GM18526 (cell line): ENCODE results near the gene CREBZF.

Source experiments
- POLR2A ChIP-seq: IDR thresholded peaks from 3 replicates; pipeline ENCODE4 v1.6.1; 2011; ENCODE audit not compliant: insufficient read length; ENCODE audit errors: extremely low read depth

CREBZF gene

DNA sequence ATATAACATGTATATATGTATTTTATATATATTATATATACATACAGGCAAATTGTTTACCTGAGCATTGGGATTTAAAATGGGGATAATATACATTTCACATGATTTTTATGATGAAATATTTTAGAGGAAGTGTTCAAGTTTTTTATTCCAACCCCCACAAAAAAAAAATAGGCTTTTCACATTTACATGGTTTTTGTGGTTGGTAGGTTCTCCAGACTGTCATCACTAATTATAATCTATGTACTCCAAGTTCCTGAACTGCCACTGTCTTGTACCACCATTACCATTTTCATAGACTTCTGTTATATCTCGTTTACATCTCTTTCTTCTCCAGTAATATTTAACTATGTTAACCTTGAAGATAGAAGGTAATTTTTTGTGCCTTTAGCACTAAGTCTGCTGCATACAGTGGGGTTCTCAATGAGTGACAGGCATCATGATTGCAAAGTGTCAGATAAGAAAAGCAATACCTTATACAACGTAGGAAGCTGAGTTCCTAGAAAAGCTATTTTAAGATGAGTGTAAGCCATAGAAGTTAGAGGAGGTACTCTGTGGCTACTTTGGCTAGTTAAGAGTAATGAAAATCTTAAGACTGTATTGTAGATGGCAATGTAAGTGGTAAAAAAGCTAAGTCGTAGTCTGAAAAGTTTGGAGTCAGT is 12.0 kb downstream of the CREBZF start:
- no peak for TF ChIP-seq POLR2A

GRCh38 chr11:85651118-85651517 is 13.8 kb downstream of the CREBZF start:
- TF ChIP-seq POLR2A: no peak

- TF ChIP-seq POLR2A: peak; percentile 94
Measured at GRCh38 chr11:85647604-85648299, 17.2 kb downstream of the CREBZF start, which contains the start of gene TMEM126A. TSS of gene TMEM126A (plus strand) at chr11:85647967. CDS start at chr11:85650256, 2,289 bp downstream.

- no peak for TF ChIP-seq POLR2A
Measured at GRCh38 chr11:85647078-85647477, 17.9 kb downstream of the CREBZF start.

DNA sequence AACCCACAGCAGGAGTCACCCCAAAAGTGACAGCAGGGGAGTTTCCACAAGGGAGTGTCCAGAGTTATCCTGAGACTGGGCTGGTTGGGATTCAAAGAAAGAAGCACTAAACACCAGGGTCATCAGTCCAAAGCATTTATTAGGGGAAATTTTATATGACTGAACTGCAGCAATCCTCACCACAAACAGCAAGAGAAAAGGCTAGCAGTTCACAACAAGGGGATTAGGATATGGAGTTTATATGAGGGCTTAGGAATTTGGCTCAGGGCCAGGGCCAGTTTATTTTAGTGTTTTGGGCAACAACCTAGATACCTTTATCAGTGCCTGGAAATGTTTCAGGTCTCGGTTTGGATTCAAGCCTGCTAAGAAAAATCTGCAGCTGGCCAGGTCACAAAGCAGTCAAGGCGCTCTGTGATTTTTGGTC is 21.7 kb downstream of the CREBZF start:
- TF ChIP-seq POLR2A: no peak

- no peak for TF ChIP-seq POLR2A
Measured at GRCh38 chr11:85634747-85635146, 30.2 kb downstream of the CREBZF start.

DNA sequence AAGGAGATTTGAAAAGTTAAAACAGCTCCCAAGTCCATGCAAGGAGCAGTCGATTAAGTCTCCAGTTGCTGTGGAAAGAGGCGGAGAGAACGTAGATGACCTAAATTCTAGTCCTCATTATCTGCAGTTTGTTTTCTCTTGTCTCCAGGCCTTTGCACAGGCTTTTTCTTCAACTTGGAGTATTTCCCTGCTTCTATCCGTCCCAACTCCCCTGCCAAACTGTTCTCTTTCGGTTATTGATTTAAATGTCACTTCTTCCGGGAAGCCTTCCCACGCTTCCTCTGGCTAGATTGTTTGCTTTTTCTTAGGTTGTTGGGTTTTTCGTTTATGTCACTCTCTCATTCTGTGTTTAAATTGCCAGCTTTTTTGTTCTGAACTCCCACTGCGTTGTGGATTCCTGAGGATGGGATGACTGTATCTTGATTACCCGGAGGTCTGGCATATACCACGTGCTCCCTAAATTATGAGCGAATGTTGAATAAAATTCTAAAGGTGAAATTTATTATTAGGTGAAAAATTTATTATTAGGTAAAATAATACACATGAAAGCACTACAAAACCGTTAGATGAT is 36.1 kb downstream of the CREBZF start:
- TF ChIP-seq POLR2A: no peak

DNA sequence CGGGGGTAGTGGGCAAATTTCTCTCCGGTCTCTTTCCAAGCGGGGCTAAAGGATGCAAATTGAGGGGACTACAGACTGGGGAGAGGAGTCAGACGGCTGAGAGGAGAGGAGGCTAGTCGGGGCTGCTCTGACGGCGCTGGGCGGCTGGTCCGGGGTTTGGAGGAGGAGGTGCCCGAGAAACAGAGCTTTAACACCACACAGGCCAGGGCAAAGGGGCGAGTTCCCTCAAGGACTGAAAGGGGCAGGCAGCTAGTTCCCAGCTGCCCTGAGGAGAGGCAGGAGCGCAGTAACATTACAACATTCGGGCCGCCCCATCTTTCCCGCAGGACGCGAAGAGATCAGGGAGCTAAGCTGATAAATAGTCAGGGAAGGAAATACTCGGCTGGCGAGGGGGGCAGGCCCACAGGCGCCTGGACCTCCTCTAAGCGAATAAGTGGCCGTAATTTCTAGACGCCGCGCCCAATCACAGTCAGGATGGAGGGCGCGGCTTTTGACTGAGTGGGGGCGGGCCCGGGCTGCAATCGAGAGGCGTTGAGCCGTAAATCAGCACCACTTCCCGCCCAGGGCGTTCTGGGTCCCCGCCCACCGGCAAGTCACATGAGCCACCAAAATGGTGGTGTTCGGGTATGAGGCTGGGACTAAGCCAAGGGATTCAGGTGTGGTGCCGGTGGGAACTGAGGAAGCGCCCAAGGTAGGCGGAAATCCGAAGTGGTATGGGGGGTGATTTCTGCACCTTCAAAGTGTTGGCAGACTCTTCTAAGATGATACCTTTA is 36.7 kb downstream of the CREBZF start, which contains the start of gene TMEM126B:
Gene TMEM126B, plus strand, starts transcription at position 596 of the 773 bp plus-strand sequence. Its CDS starts 15 bp downstream, at position 611.
- peak; percentile 79 for TF ChIP-seq POLR2A

DNA sequence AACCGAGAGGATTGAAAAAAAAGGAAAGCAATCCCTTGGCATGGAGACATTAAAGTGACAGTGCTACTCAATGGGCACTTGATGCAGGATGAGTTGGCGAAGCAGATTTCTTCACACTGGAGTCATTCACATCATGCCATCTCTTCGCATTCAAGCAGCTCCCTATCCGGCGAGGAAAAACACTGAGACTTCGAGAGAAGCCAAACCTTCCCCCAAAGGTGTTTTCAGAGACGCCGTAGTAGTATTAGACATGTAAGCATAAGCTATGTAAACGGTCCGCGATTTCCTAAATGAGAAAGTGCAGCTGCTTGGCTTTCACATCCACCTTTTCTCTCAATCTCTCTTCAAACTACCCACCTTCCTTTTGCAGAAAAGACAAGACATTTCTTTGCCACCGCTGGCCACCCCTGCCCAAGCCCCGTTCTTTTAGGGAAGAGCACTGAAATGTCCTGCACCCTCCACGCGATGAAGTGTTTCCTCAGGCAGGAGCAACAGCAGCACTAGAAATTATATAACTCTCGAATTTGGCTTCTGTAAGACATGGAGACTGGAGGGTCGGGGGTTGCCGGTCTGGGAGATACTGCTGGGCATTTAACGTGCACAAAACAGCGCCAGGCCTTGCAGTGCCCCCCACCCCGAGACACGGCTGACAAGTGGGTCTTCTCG is 37.5 kb downstream of the CREBZF start, which contains the start of gene DLG2:
Gene DLG2, minus strand, starts transcription at position 13 of the 666 bp plus-strand sequence.
- no peak for TF ChIP-seq POLR2A

DNA sequence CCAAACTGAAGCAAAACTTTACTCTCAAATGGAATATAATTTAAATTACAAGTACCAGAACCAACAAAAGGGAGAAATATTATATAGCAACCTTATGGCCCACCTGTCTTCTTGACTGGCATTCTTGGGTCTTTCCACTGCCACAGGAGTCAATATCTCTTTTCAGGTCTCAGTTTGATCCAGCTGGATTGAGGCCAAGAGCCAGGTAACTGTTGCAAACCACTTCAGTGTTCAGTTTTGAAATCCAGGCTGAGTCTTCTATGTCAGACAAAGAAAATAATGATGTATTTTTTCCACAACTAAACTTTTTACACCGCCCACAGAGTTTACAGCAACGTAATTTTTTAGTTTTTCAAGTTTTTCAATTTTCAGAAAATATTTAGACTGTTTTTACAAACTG is 38.4 kb downstream of the CREBZF start:
- no peak for TF ChIP-seq POLR2A

DNA sequence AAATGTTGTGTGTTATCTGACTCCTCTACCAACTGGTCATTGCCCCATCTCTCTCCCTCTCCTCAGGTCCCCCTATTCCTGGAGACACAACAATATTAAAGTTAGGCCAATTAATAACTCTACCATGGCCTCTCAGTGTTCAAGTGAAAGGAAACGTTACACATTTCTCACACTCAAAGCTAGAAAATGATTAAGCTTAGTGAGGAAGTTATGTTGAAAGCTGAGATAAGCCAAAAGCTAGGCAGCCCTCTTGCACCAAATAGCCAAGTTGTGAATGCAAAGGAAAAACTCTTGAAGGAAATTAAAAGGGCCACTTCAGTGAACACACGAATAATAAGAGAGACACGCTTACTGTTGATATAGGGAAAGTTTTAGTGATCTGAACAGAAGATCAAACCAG is 44.7 kb downstream of the CREBZF start:
- TF ChIP-seq POLR2A: no peak

DNA sequence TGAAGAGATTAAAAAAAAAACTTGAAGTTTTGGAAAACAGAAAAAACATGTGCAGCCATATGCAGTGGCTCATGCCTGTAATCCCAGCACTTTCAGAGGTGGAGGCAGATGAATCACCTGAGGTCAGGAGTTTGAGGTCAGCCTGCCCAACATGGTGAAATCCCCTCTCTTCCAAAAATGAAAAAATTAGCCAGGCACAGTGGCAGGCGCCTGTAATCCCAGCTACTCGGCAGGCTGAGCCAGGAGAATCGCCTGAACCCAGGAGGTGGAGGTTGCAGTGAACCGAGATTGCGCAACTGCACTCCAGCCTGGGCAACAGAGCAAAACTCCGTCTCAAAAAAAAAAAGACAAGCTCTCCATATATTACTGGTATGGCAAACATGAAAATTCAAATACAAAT is 45.4 kb downstream of the CREBZF start:
- TF ChIP-seq POLR2A: no peak
